DMS79 (cell line): ENCODE results near the gene EGR4.

ENCODE experiments used
- DNase-seq: peaks from one replicate; lab custom pipeline; 2025; lab: John Stamatoyannopoulos, UW

The EGR4 gene

DNA sequence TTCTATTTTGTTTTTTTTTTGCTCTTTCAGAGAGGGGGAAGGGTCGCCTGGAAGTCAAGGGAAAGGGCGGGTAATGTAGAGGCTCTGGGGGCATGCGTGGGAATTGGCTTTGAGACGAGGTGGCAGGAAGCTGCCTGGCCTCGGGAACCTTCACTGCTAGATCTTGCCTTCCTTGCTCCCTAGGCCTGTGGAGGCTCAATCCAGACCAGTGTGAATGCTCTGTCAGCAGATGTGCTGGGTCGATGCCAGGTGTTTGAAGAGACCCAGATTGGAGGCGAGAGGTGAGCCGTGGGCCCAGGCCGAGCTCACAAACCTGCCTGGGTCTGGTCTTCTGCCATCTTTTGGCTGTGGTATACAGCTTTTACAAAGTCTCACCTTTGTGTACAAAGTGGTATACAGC is 43.7 kb downstream of the EGR4 start:
- DNase-seq, result no peak

DNA sequence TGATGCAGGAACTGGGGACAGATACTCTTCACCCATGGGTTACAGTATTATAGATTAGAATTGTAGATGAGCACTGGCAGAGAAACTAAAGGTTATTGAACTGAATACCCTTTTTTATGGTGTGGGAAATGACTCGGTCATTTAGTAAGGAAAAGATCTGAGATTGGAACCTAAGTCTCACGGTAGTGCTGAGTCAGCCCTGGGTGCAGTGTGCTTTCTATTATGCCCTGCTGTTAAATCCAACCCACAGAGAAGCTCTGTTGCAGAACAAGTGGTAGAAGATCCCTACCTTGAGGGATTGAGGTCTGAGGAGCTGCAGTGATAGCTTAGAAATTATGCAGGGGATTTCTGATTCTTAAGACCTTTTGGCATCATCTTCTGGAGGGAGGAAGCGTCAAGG is 46.5 kb downstream of the EGR4 start:
- DNase-seq, result no peak

DNA sequence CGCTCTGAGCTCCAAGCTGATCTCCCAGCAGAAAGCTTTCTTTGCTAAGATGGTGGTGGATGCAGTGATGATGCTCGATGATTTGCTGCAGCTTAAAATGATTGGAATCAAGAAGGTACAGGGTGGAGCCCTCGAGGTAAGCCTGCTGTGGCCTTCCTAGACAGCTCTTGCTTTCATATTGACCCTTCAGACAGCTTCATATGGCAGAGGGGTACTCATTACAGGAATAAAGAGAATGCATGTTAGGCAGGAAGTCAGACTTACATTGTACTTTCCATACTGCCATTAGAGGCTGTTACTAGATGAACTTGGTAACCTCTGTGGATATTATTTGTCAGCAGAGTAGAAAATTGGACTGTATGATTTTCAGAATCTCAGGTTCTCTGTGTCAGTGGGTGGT is 48.8 kb downstream of the EGR4 start:
- no peak for DNase-seq

DNA sequence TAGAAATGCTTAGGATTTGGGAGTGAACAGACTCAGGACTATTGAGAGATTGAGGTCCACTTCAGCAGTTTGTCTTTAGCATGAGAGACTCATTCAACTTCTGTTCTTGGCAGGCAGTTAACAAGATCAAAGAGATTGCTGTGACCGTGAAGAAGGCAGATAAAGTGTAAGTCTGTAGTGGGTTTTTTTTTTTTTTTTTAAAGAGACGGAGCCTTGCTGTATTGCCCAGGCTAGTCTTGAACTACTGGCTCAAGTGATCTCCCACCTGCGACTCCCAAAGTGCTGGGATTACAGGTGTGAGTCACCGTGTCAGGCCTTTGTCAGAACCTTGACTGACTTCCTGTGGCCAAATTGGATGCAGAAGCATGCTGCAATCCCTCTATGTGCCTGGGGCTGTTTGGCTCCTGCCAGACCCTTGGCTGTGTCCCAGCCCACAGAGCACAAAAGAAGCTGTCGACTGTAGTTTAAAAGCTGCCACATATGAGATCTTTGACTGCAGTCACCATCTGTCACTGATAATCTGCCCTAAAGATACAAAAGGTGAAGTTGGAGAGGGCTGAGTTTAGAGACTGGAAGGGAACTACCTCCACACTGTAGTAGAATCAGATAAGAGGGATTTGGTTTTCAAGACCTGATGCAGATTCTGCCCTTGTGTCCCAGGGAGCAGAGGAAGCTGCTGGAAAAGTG is 49.3 kb downstream of the EGR4 start:
- peak; percentile 89 for DNase-seq
